ENCODE measurements around the gene TRAPPC10.

The TRAPPC10 gene

GRCh38 chr21:44018813-44019567, 6.9 kb downstream of the TRAPPC10 start:
- DNase-seq (ENCODE audit: low read depth) = no peak
- no peak overlapping the region for H3K4me3 ChIP-seq (replicated peaks; ENCODE audit: low read depth, low read length)
- TF ChIP-seq, protein P1, sequence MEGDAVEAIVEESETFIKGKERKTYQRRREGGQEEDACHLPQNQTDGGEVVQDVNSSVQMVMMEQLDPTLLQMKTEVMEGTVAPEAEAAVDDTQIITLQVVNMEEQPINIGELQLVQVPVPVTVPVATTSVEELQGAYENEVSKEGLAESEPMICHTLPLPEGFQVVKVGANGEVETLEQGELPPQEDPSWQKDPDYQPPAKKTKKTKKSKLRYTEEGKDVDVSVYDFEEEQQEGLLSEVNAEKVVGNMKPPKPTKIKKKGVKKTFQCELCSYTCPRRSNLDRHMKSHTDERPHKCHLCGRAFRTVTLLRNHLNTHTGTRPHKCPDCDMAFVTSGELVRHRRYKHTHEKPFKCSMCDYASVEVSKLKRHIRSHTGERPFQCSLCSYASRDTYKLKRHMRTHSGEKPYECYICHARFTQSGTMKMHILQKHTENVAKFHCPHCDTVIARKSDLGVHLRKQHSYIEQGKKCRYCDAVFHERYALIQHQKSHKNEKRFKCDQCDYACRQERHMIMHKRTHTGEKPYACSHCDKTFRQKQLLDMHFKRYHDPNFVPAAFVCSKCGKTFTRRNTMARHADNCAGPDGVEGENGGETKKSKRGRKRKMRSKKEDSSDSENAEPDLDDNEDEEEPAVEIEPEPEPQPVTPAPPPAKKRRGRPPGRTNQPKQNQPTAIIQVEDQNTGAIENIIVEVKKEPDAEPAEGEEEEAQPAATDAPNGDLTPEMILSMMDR (IDR thresholded peaks at IDR 0.05; ENCODE audit: low read length, missing control alignments) = no peak

GRCh38 chr21:44019568-44019958, 7.5 kb downstream of the TRAPPC10 start:
- TF ChIP-seq, protein P1 (IDR thresholded peaks at IDR 0.05; ENCODE audit: low read length, missing control alignments) = no peak
- H3K4me3 ChIP-seq (replicated peaks; ENCODE audit: low read depth, low read length) = no peak overlapping the region
- DNase-seq (ENCODE audit: low read depth) = no peak

- DNase-seq (ENCODE audit: low read depth) = no peak
- TF ChIP-seq, protein P1 (IDR thresholded peaks at IDR 0.05; ENCODE audit: low read length, missing control alignments) = no peak
Measured at GRCh38 chr21:44020551-44020950, 8.4 kb downstream of the TRAPPC10 start.

DNA sequence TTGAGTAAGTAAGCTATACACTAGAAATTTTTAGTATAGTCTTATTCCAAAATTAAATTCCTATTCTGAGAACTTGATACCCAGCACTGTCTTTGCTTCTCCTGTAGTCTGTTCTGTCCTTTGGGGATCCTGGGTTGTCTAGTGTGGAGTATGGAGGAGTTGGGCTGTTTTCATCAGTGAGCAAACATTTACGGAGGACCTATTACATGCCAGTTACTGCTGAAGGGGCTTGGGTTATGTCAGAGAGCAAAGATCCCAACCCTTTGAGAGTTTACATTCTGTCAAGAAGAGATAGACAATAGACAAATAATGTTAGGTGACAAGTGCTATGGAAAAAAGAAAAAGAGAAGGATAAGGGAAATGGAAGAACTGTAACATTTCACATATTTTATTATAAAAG, 9.0 kb downstream of the TRAPPC10 start:
- no peak for DNase-seq (ENCODE audit: low read depth)
- TF ChIP-seq, protein P1 (IDR thresholded peaks at IDR 0.05; ENCODE audit: low read length, missing control alignments) = no peak
- H3K4me3 ChIP-seq (replicated peaks; ENCODE audit: low read depth, low read length) = no peak overlapping the region

More at GRCh38 chr21:44020551-44020950, 8.4 kb downstream of the TRAPPC10 start:
- no peak overlapping the region for H3K4me3 ChIP-seq (replicated peaks; ENCODE audit: low read depth, low read length)

- no peak for DNase-seq (ENCODE audit: low read depth)
- TF ChIP-seq, protein P1 (IDR thresholded peaks at IDR 0.05; ENCODE audit: low read length, missing control alignments) = no peak
- H3K4me3 ChIP-seq (replicated peaks; ENCODE audit: low read depth, low read length) = no peak overlapping the region
Measured at GRCh38 chr21:44024257-44024656, 12.1 kb downstream of the TRAPPC10 start.

GRCh38 chr21:44024887-44025353, 12.8 kb downstream of the TRAPPC10 start:
- peak; percentile 79 for DNase-seq (ENCODE audit: low read depth)
- TF ChIP-seq, protein P1 (IDR thresholded peaks at IDR 0.05; ENCODE audit: low read length, missing control alignments) = peak; percentile 19
- no peak overlapping the region for H3K4me3 ChIP-seq (replicated peaks; ENCODE audit: low read depth, low read length)
